ENCODE measurements around the gene SIRT2.
A peak's percentile ranks its signal among the peaks of the same experiment; 100 is the strongest.

Gene SIRT2

GRCh38 chr19:38917516-38917915, 18.1 kb upstream of the SIRT2 start:
- H3K36me3 Mint-ChIP-seq (ENCODE audit: insufficient read depth): no peaks in the 10 kb centered on the region
- no peaks in the 10 kb centered on the region for H3K9me3 Mint-ChIP-seq
- no peak overlapping the region for H3K4me3 Mint-ChIP-seq
- DNase-seq (ENCODE audit: low spot score in 2 of 2): no peak
- no peak overlapping the region for H3K27ac Mint-ChIP-seq (ENCODE audit: low read depth)
- no peak for ATAC-seq (replicated peaks; ENCODE audit: extremely low read depth, poor library complexity, severe bottlenecking)
- H3K4me1 Mint-ChIP-seq: no peaks in the 10 kb centered on the region
- H3K27me3 Mint-ChIP-seq: no peaks in the 10 kb centered on the region

GRCh38 chr19:38915329-38916321, 16.2 kb upstream of the SIRT2 start:
- H3K4me3 Mint-ChIP-seq: no peak overlapping the region
- H3K9me3 Mint-ChIP-seq: no peaks in the 10 kb centered on the region
- no peak overlapping the region for H3K27ac Mint-ChIP-seq (ENCODE audit: low read depth)
- DNase-seq (ENCODE audit: low spot score in 2 of 2) (no peak), ATAC-seq (replicated peaks; ENCODE audit: extremely low read depth, poor library complexity, severe bottlenecking) (no peak)
- H3K27me3 Mint-ChIP-seq: no peaks in the 10 kb centered on the region
- H3K36me3 Mint-ChIP-seq (ENCODE audit: insufficient read depth): no peaks in the 10 kb centered on the region
- H3K4me1 Mint-ChIP-seq: peaks cover 3% of the 10 kb centered on the region

- H3K27me3 Mint-ChIP-seq: no peaks in the 10 kb centered on the region
- no peak overlapping the region for H3K27ac Mint-ChIP-seq (ENCODE audit: low read depth)
- no peaks in the 10 kb centered on the region for H3K9me3 Mint-ChIP-seq
These were observed 14.5 kb upstream of the SIRT2 start for GRCh38 chr19:38913958-38914357.

DNA sequence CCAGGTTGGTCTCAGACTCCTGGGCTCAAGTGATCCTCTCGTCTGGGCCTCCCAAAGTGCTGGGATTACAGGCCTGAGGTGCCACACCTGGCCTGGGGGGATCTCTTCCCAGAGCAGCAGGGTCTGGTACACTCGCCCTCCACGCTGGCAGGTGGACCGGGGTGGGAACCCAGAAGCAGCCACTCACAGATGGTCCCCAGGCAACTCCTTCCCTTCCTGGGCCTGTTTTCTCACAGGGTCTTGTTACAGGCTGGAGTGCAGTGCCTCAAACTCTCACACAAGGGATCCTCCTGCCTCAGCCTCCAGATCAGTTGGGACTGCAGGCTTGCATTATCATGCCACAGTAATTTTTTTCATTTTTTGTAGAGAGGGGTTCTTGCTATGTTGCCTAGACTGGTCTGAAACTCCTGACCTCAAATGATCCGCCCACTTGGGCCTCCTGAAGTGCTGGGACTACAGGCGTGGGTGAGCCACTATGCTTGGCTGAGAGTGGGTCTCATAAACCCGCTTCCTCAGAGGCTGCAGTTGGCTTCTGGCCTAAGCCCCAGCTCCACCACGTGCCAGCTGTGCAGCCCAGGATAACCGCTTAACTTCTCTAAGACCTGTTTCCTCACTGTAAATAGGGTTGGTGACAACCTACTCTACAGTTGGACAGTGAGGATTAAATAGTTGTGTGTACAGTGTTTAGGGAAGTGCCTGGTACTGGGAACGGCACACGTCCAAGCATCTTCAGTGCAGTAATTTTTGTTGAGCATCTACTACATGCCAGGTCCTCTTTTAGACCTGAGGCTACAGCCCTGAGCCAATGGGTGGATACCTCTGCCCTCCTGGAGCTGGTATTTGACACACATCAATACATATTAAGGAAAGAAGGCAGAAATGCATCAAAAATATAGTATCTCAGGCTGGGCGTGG, 13.4 kb upstream of the SIRT2 start:
- H3K27ac Mint-ChIP-seq (ENCODE audit: low read depth): no peak overlapping the region

More at GRCh38 chr19:38913958-38914357, 14.5 kb upstream of the SIRT2 start:
- ATAC-seq (replicated peaks; ENCODE audit: extremely low read depth, poor library complexity, severe bottlenecking) (no peak), DNase-seq (ENCODE audit: low spot score in 2 of 2) (no peak)
- Mint-ChIP-seq H3K4me1 (peaks cover 6% of the 10 kb centered on the region), H3K4me3 (no peak overlapping the region), H3K36me3 (ENCODE audit: insufficient read depth) (peaks cover under 1% of the 10 kb centered on the region)

GRCh38 chr19:38911388-38912001, 12.1 kb upstream of the SIRT2 start:
- Mint-ChIP-seq H3K27me3 (no peaks in the 10 kb centered on the region), H3K4me3 (no peak overlapping the region), H3K36me3 (ENCODE audit: insufficient read depth) (peaks cover 20% of the 10 kb centered on the region), H3K4me1 (peaks cover 17% of the 10 kb centered on the region), H3K27ac (ENCODE audit: low read depth) (no peak overlapping the region), H3K9me3 (no peaks in the 10 kb centered on the region)
- DNase-seq (ENCODE audit: low spot score in 2 of 2) (no peak), ATAC-seq (replicated peaks; ENCODE audit: extremely low read depth, poor library complexity, severe bottlenecking) (no peak)

More for the DNA sequence above, 13.4 kb upstream of the SIRT2 start:
- no peaks in the 10 kb centered on the region for H3K27me3 Mint-ChIP-seq
- DNase-seq (ENCODE audit: low spot score in 2 of 2): no peak
- H3K36me3 Mint-ChIP-seq (ENCODE audit: insufficient read depth): peaks cover 8% of the 10 kb centered on the region
- peaks cover 12% of the 10 kb centered on the region for H3K4me1 Mint-ChIP-seq
- H3K9me3 Mint-ChIP-seq: no peaks in the 10 kb centered on the region
- no peak overlapping the region for H3K4me3 Mint-ChIP-seq
- ATAC-seq (replicated peaks; ENCODE audit: extremely low read depth, poor library complexity, severe bottlenecking): no peak

DNA sequence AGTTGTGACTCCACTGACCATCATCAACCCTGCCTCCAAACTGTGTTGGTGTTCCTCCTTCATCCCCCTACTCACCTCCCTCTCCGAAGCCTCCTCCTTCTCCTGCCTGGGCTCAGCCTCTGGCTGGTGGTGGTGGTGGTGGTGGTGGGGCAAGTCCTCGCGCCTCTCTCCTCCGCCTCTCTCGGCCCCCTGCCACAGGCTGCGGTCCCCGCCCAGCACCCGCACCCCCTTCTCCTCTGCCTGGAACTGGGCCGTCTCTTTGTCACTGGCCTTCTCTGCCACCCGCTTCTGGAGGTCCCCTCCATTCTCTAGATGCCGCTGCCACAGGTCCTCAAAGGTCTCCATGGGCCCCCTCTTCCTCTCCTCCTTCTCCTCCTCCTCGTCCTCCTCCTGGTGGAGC, 11.1 kb upstream of the SIRT2 start:
- Mint-ChIP-seq H3K4me3 (no peak overlapping the region), H3K9me3 (no peaks in the 10 kb centered on the region), H3K27ac (ENCODE audit: low read depth) (peak overlapping the region; percentile 70), H3K27me3 (no peaks in the 10 kb centered on the region), H3K36me3 (ENCODE audit: insufficient read depth) (peaks cover 26% of the 10 kb centered on the region), H3K4me1 (peaks cover 17% of the 10 kb centered on the region)
- ATAC-seq (replicated peaks; ENCODE audit: extremely low read depth, poor library complexity, severe bottlenecking) (no peak), DNase-seq (ENCODE audit: low spot score in 2 of 2) (no peak)

- H3K9me3 Mint-ChIP-seq: no peaks in the 10 kb centered on the region
- no peak for DNase-seq (ENCODE audit: low spot score in 2 of 2)
- H3K27me3 Mint-ChIP-seq: no peaks in the 10 kb centered on the region
- H3K36me3 Mint-ChIP-seq (ENCODE audit: insufficient read depth): peaks cover 35% of the 10 kb centered on the region
- H3K27ac Mint-ChIP-seq (ENCODE audit: low read depth): no peak overlapping the region
- H3K4me1 Mint-ChIP-seq: peaks cover 26% of the 10 kb centered on the region
- H3K4me3 Mint-ChIP-seq: no peak overlapping the region
- ATAC-seq (replicated peaks; ENCODE audit: extremely low read depth, poor library complexity, severe bottlenecking): no peak
These were observed 9.5 kb upstream of the SIRT2 start for GRCh38 chr19:38908911-38909310.

DNA sequence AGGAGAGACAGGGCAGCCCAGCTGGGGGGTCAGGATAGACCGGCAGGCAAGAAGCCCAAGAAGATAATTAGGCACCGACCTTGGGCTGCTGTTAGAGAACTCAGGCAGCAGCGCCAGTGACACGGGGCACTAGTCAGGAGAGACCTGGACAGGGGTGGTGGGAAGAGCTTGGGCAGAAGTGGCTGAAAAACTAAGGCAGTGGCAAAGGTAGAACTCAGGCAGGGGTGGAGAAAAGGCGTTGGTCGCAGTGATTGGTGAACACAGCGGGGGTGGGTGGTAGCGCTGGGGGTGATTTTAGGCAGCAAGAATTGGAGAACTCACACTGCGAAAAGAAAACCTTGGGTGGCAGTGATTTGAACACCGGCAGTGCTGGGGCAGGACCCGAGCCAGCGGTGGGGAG, 8.3 kb upstream of the SIRT2 start:
- ATAC-seq (replicated peaks; ENCODE audit: extremely low read depth, poor library complexity, severe bottlenecking) (no peak), DNase-seq (ENCODE audit: low spot score in 2 of 2) (no peak)
- Mint-ChIP-seq H3K27ac (ENCODE audit: low read depth) (peak overlapping the region; percentile 79), H3K36me3 (ENCODE audit: insufficient read depth) (peaks cover 37% of the 10 kb centered on the region), H3K4me1 (peaks cover 26% of the 10 kb centered on the region), H3K9me3 (no peaks in the 10 kb centered on the region), H3K27me3 (no peaks in the 10 kb centered on the region), H3K4me3 (peak overlapping the region; percentile 3)

- peak overlapping the region; percentile 3 for H3K4me3 Mint-ChIP-seq
- DNase-seq (ENCODE audit: low spot score in 2 of 2) (no peak), ATAC-seq (replicated peaks; ENCODE audit: extremely low read depth, poor library complexity, severe bottlenecking) (no peak)
- no peaks in the 10 kb centered on the region for H3K9me3 Mint-ChIP-seq
- peaks cover 37% of the 10 kb centered on the region for H3K36me3 Mint-ChIP-seq (ENCODE audit: insufficient read depth)
- H3K27ac Mint-ChIP-seq (ENCODE audit: low read depth): peak overlapping the region; percentile 79
- H3K4me1 Mint-ChIP-seq: peaks cover 26% of the 10 kb centered on the region
- no peaks in the 10 kb centered on the region for H3K27me3 Mint-ChIP-seq
These were observed 7.8 kb upstream of the SIRT2 start for GRCh38 chr19:38907227-38907626.

GRCh38 chr19:38905620-38906019, 6.2 kb upstream of the SIRT2 start:
- DNase-seq (ENCODE audit: low spot score in 2 of 2): no peak
- Mint-ChIP-seq H3K4me3 (no peak overlapping the region), H3K27ac (ENCODE audit: low read depth) (no peak overlapping the region), H3K27me3 (no peaks in the 10 kb centered on the region), H3K36me3 (ENCODE audit: insufficient read depth) (peaks cover 37% of the 10 kb centered on the region), H3K9me3 (no peaks in the 10 kb centered on the region), H3K4me1 (peaks cover 34% of the 10 kb centered on the region)
- no peak for ATAC-seq (replicated peaks; ENCODE audit: extremely low read depth, poor library complexity, severe bottlenecking)

DNA sequence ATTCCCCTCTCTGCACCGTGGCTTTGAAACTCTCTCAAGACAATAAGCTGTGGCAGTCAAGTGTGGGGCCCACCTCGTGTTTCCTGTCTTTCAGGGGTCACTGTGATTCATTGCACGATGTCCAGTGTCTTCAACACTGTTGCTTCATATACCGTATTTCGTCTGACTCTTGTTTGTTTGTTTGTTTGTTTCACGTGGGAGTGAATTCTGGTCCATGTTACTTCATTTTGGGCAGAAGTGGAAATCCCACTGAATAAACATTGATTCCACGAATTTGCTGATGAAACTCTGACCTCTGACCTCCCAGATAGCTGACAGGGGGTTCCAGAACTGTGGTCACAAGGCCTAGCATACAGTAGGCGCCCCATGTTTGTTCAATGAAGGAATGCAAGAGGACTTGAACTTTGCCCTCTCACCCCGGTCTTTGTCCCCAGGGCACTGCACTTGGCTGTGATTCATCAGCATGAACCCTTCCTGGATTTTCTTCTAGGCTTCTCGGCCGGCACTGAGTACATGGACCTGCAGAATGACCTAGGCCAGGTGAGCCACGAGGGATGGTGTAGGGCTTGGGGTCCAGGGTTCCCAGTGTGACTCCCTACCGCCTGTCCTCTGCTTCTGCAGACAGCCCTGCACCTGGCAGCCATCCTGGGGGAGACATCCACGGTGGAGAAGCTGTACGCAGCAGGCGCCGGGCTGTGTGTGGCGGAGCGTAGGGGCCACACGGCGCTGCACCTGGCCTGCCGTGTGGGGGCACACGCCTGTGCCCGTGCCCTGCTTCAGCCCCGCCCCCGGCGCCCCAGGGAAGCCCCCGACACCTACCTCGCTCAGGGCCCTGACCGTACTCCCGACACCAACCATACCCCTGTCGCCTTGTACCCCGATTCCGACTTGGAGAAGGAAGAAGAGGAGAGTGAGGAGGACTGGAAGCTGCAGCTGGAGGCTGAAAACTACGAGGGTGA, 5.4 kb upstream of the SIRT2 start:
- no peaks in the 10 kb centered on the region for H3K9me3 Mint-ChIP-seq
- H3K4me1 Mint-ChIP-seq: peaks cover 38% of the 10 kb centered on the region
- H3K27me3 Mint-ChIP-seq: no peaks in the 10 kb centered on the region
- H3K4me3 Mint-ChIP-seq: no peak overlapping the region
- H3K36me3 Mint-ChIP-seq (ENCODE audit: insufficient read depth): peaks cover 40% of the 10 kb centered on the region
- ATAC-seq (replicated peaks; ENCODE audit: extremely low read depth, poor library complexity, severe bottlenecking) (no peak), DNase-seq (ENCODE audit: low spot score in 2 of 2) (no peak)
- no peak overlapping the region for H3K27ac Mint-ChIP-seq (ENCODE audit: low read depth)
